ENCODE results near the gene ANKAR. TPM values are rescaled to one million over a fixed set of nuclear protein-coding genes. Genes with fewer than 3 reads are reported as not detected.

Gene ANKAR
- total and polyA plus RNA-seq, 2 of the 8 experiments (the other 6 are each of a cell fraction or from before 2014, with no cell fraction given): 0.56 to 1.7 TPM

GRCh38 chr2:189662669-189663226, 11.7 kb upstream of the ANKAR start:
- Histone ChIP-seq H3K23ac (ENCODE audit: insufficient read length) (no peak overlapping the region), H3K9ac (replicated peaks in 1 of 4; ENCODE audit: extremely low read depth in 1 of 4, low read depth in 3 of 4, low read length in 3 of 4) (peak overlapping the region in 1 of 4 experiments; percentile 39; a peak in 1 of 7 replicates), H3K14ac (ENCODE audit: insufficient read length) (no peak overlapping the region), H3K27me3 (replicated peaks in 1 of 4; ENCODE audit: control insufficient read depth in 3 of 4, extremely low read depth in 1 of 4, insufficient read depth in 3 of 4, low read length in 3 of 4) (no peaks in the 10 kb centered on the region), H3K18ac (ENCODE audit: extremely low read depth, low read length) (no peak overlapping the region), H3K9me3 (ENCODE audit: insufficient read depth in 2 of 2, low read depth in 1 of 2, low read length in 1 of 2) (no peaks in the 10 kb centered on the region), H4K91ac (replicated peaks; ENCODE audit: insufficient read length, low read length) (no peak overlapping the region), H3K79me2 (ENCODE audit: control insufficient read depth in 1 of 2, insufficient read depth in 2 of 2, low read length in 2 of 2) (peaks cover 0 to 24% of the 10 kb centered on the region in 2 experiments), H2BK120ac (replicated peaks; ENCODE audit: low read depth, low read length) (no peak overlapping the region), H2BK20ac (ENCODE audit: low read length) (no peak overlapping the region), H2BK15ac (ENCODE audit: low read length) (no peak overlapping the region), H3K23me2 (ENCODE audit: low read depth, low read length) (peaks cover 2% of the 10 kb centered on the region; the same call in 1 of the 2 replicates), H2BK5ac (ENCODE audit: low read depth, low read length) (no peak overlapping the region), H3K4ac (replicated peaks; ENCODE audit: insufficient read length, low read depth, low read length) (no peak overlapping the region), H2AFZ (ENCODE audit: low read length) (no peak overlapping the region), H3K4me2 (ENCODE audit: insufficient read depth in 1 of 2, low read depth in 2 of 2, low read length in 2 of 2) (peak overlapping the region; percentile 92 to 94), H3K4me1 (replicated peaks in 1 of 4; ENCODE audit: control insufficient read depth in 3 of 4, insufficient read depth in 4 of 4, low read length in 3 of 4) (peaks cover 0 to 5% (median 0%) of the 10 kb centered on the region in 4 experiments; a peak in 2 of 7 replicates), H3K56ac (replicated peaks; ENCODE audit: insufficient read length, low read depth, low read length) (no peak overlapping the region), H3K79me1 (ENCODE audit: low read depth, low read length) (no peaks in the 10 kb centered on the region; the same call in 1 of the 2 replicates), H2AK5ac (ENCODE audit: low read depth, low read length) (no peak overlapping the region), H4K20me1 (replicated peaks in 1 of 2; ENCODE audit: control insufficient read depth in 1 of 2, insufficient read depth in 2 of 2, low read length in 2 of 2) (no peaks in the 10 kb centered on the region), H3K27ac (ENCODE audit: low read depth, low read length) (no peak overlapping the region), H4K8ac (ENCODE audit: extremely low read depth, insufficient read depth, low read length) (no peak overlapping the region), H4K5ac (ENCODE audit: insufficient read length, low read depth, low read length) (no peak overlapping the region), H2BK12ac (ENCODE audit: low read depth, low read length) (no peak overlapping the region), H3K36me3 (ENCODE audit: control insufficient read depth in 2 of 4, insufficient read depth in 4 of 4, low read length in 3 of 4) (peaks cover 2 to 23% (median 14%) of the 10 kb centered on the region in 4 experiments; a peak in 7 of 8 replicates), H3K4me3 (ENCODE audit: extremely low read depth in 1 of 4, insufficient read depth in 2 of 4, low read depth in 3 of 4, low read length in 4 of 4) (peak overlapping the region in 1 of 4 experiments; percentile 91; a peak in 3 of 8 replicates)
- TF ChIP-seq BRCA1 (IDR thresholded peaks at IDR 0.05; ENCODE audit: low read depth, low read length): no peak
- TF ChIP-seq GABPA (IDR thresholded peaks at IDR 0.05; ENCODE audit: borderline replicate concordance, insufficient read depth, low read length): no peak
- TF ChIP-seq ASH2L (IDR thresholded peaks at IDR 0.05; ENCODE audit: low read length): no peak
- TF ChIP-seq KDM4A (IDR thresholded peaks at IDR 0.05; ENCODE audit: low read depth, low read length, severe bottlenecking): no peak
- TF ChIP-seq SUZ12 (IDR thresholded peaks at IDR 0.05; ENCODE audit: low read length): no peak
- WGBS, 2 experiments (ENCODE audit: extremely low coverage in 1 of 2, insufficient coverage in 1 of 2, insufficient read length in 1 of 2, insufficient replicate concordance in 2 of 2, low coverage in 1 of 2, low lambda C conversion rate in 2 of 2, missing lambda C conversion rate in 1 of 2): 92% methylated on average over 5 of the region's 5 CpGs; no CpG with 5 or more reads in 1 of the 2 experiments
- DNase-seq (ENCODE audit: low read depth in 1 of 2, low spot score in 2 of 2): no peak
- ChIA-PET CTCF (ENCODE audit: partially characterized antibody) (interaction anchor here (0.6 to 6.3 kb wide), 8 partner anchors 10 to 100 kb away, joined by 3 to 82 read pairs (median 4); partner anchors contain the start of genes ANKAR and OSGEPL1), POLR2A (ENCODE audit: partially characterized antibody) (interaction anchor here (1.2 to 3.2 kb wide), 4 partner anchors 9 to 121 kb away, joined by 3 to 12 read pairs (median 7); partner anchors contain the start of genes ORMDL1 and PMS1)
- no peak for FAIRE-seq
